Breast epithelium (tissue), 3 donors: ENCODE results near the gene HSPA4.

Experiments used
- POLR2A ChIP-seq: fragments of 450-650 bp; IDR thresholded peaks from one replicate; pipeline ENCODE4 v1.6.1; 2016; ENCODE audit warnings: antibody characterized with exemption, mild to moderate bottlenecking, moderate library complexity
- TF ChIP-seq, protein P1 (sequence below), 3 donors: fragments of 450-650 bp; IDR thresholded peaks; one replicate each; pipeline ENCODE4 v1.5.1; 2016 to 2017; ENCODE audit warnings: antibody characterized with exemption in 3 of 3, mild to moderate bottlenecking in 3 of 3, moderate library complexity in 3 of 3

DNA sequence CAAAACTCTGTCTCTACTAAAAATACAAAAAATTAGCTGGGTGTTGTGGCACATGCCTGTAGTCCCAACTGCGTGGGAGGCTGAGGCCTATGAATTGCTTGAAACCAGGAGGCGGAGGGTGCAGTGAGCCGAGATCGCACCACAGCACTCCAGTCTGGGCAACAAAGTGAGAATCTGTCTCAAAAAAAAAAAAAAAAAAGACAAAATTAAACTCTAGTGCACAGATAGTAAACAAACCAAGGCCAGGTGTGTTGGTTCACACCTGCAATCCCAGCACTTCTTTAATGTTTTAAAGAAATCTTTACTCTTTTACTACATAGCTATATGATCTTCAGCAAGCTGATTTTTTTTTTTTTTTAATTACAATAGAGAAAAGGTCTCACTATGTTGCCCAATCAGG is 33.8 kb upstream of the HSPA4 start:
- TF ChIP-seq, protein P1, sequence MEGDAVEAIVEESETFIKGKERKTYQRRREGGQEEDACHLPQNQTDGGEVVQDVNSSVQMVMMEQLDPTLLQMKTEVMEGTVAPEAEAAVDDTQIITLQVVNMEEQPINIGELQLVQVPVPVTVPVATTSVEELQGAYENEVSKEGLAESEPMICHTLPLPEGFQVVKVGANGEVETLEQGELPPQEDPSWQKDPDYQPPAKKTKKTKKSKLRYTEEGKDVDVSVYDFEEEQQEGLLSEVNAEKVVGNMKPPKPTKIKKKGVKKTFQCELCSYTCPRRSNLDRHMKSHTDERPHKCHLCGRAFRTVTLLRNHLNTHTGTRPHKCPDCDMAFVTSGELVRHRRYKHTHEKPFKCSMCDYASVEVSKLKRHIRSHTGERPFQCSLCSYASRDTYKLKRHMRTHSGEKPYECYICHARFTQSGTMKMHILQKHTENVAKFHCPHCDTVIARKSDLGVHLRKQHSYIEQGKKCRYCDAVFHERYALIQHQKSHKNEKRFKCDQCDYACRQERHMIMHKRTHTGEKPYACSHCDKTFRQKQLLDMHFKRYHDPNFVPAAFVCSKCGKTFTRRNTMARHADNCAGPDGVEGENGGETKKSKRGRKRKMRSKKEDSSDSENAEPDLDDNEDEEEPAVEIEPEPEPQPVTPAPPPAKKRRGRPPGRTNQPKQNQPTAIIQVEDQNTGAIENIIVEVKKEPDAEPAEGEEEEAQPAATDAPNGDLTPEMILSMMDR (IDR thresholded peaks at IDR 0.05), result no peak
- TF ChIP-seq POLR2A, result no peak
